GM21526 (cell line): ENCODE data around the gene UGT1A5.

Experiments
- ATAC-seq: cut with Tn5 transposase; IDR thresholded peaks from one replicate; pipeline ENCODE4 v1.9.1; 2021; ENCODE audit warnings: moderate library complexity; ENCODE audit not compliant: unreplicated experiment, low FRiP score

UGT1A5 gene

GRCh38 chr2:233821196-233821595 is 108.5 kb downstream of the UGT1A5 start:
- ATAC-seq: no peak

DNA sequence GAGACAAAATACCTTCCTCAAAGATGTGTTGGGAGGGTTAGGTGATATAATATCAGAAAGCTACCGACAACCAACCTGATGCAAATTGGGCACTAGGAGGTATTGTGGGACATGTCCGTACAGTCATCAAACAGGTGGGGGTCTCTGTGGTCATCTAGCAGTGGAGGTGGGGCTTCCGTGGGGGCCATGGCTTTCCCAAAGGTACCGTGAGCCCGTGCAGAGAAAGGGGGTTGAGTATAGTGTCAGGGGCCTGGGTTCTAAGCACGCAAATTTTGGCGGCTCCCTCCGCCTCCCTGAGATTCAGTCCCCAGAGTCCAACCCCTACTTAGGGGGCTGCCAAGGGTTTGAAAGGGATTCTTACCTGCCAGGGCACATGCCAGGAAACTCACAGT is 109.0 kb downstream of the UGT1A5 start:
- no peak for ATAC-seq

- ATAC-seq: no peak
Observed at GRCh38 chr2:233822101-233822771, 109.5 kb downstream of the UGT1A5 start.
